Neural cell (in vitro differentiated cells): ENCODE measurements around the gene RRP15.

Experiments
- EZH2 ChIP-seq: fragments of 200-600, 300-800 bp; shearing (Covaris generic), sonication (generic); IDR thresholded peaks from 2 replicates; pipeline ENCODE4 v1.6.1; 2014; ENCODE audit warnings: antibody characterized with exemption, low read length, borderline replicate concordance, mild to moderate bottlenecking; ENCODE audit not compliant: insufficient read depth, poor library complexity, severe bottlenecking
- REST ChIP-seq: IDR thresholded peaks from 2 replicates; pipeline ENCODE4 v1.6.1; 2012; ENCODE audit warnings: borderline replicate concordance

DNA sequence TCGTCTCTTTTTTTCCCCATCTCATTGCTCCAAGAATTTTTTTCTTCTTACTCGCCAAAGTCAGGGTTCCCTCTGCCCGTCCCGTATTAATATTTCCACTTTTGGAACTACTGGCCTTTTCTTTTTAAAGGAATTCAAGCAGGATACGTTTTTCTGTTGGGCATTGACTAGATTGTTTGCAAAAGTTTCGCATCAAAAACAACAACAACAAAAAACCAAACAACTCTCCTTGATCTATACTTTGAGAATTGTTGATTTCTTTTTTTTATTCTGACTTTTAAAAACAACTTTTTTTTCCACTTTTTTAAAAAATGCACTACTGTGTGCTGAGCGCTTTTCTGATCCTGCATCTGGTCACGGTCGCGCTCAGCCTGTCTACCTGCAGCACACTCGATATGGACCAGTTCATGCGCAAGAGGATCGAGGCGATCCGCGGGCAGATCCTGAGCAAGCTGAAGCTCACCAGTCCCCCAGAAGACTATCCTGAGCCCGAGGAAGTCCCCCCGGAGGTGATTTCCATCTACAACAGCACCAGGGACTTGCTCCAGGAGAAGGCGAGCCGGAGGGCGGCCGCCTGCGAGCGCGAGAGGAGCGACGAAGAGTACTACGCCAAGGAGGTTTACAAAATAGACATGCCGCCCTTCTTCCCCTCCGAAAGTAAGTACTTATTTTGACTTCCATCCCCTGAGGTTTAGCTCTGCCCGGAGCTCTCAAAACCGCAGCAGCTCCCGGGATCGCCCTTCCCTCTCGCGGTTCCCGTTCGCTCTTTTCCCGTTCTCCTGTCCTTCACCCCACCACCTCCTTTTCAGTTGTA lies 61.5 kb downstream of the RRP15 start:
- TF ChIP-seq REST: no peak
- no peak for TF ChIP-seq EZH2
